Measurements from ENCODE around the gene SLC25A38.

SLC25A38 gene

GRCh38 chr3:39398700-39399099 lies 15.5 kb downstream of the SLC25A38 start:
- no peak overlapping the region for H3K4me3 ChIP-seq (ENCODE audit: low read depth, low read length)
- TF ChIP-seq CTCF (conservative IDR thresholded peaks at IDR 0.05; ENCODE audit: low read depth, low read length) = no peak
- peak; percentile 10 for DNase-seq (ENCODE audit: low read depth)

GRCh38 chr3:39401983-39402382 lies 18.8 kb downstream of the SLC25A38 start:
- no peak overlapping the region for H3K4me3 ChIP-seq (ENCODE audit: low read depth, low read length)
- DNase-seq (ENCODE audit: low read depth) = peak; percentile 25
- TF ChIP-seq CTCF (conservative IDR thresholded peaks at IDR 0.05; ENCODE audit: low read depth, low read length) = no peak

- TF ChIP-seq CTCF (conservative IDR thresholded peaks at IDR 0.05; ENCODE audit: low read depth, low read length) = no peak
- no peak for DNase-seq (ENCODE audit: low read depth)
- no peak overlapping the region for H3K4me3 ChIP-seq (ENCODE audit: low read depth, low read length)
Observed at GRCh38 chr3:39404943-39405686, 21.9 kb downstream of the SLC25A38 start.

GRCh38 chr3:39405687-39406367 lies 22.7 kb downstream of the SLC25A38 start:
- peak overlapping the region; percentile 72 for H3K4me3 ChIP-seq (ENCODE audit: low read depth, low read length)
- no peak for TF ChIP-seq CTCF (conservative IDR thresholded peaks at IDR 0.05; ENCODE audit: low read depth, low read length)
- no peak for DNase-seq (ENCODE audit: low read depth)

- peak within 1 kb of the TSS; percentile 72 for H3K4me3 ChIP-seq (ENCODE audit: low read depth, low read length)
- DNase-seq (ENCODE audit: low read depth) = peak; percentile 98
- peak; percentile 34 for TF ChIP-seq CTCF (conservative IDR thresholded peaks at IDR 0.05; ENCODE audit: low read depth, low read length)
Observed at GRCh38 chr3:39406368-39407258, 23.4 kb downstream of the SLC25A38 start, which contains the start of gene RPSA. RPSA (plus strand) TSS chr3:39406720; CDS start chr3:39407654, 934 bp downstream.

GRCh38 chr3:39407259-39407629 lies 24.1 kb downstream of the SLC25A38 start:
- TF ChIP-seq CTCF (conservative IDR thresholded peaks at IDR 0.05; ENCODE audit: low read depth, low read length) = no peak
- peak overlapping the region; percentile 72 for H3K4me3 ChIP-seq (ENCODE audit: low read depth, low read length)
- peak; percentile 46 for DNase-seq (ENCODE audit: low read depth)
